HCT116 (cell line): Measurements from ENCODE around the gene LGI2.

Experiments used
- CTCF ChIP-seq, 3 experiments: fragments of 200-600 bp in 1 of 3; sonication (generic) in 1 of 3; IDR thresholded peaks in 2 of 3; conservative IDR thresholded peaks in 1 of 3; 2 replicates each; pipeline ENCODE4 v1.5.1; 2012 to 2017; ENCODE audit warnings: low read depth in 2 of 3, low read length in 2 of 3, antibody characterized with exemption in 1 of 3, borderline replicate concordance in 1 of 3, control low read depth in 1 of 3, mild to moderate bottlenecking in 1 of 3, mixed read lengths in 1 of 3, mixed run types in 1 of 3, moderate library complexity in 1 of 3; ENCODE audit not compliant: insufficient read depth in 1 of 3
- EZH2 ChIP-seq: fragments of 200-600 bp; sonication (generic); IDR thresholded peaks from 2 replicates; pipeline ENCODE4 v1.6.1; 2017; ENCODE audit warnings: antibody characterized with exemption, mixed run types
- EZH2phosphoT487 ChIP-seq: fragments of 200-600 bp; IDR thresholded peaks from 2 replicates; pipeline ENCODE4 v1.6.1; 2018; ENCODE audit warnings: antibody characterized with exemption, borderline replicate concordance
- TF ChIP-seq, protein P1 (sequence below): IDR thresholded peaks from 2 replicates; pipeline ENCODE4 v1.6.1; 2011; ENCODE audit warnings: mild to moderate bottlenecking, low read length, moderate library complexity; ENCODE audit not compliant: insufficient replicate concordance; ENCODE audit errors: extremely low read depth

DNA sequence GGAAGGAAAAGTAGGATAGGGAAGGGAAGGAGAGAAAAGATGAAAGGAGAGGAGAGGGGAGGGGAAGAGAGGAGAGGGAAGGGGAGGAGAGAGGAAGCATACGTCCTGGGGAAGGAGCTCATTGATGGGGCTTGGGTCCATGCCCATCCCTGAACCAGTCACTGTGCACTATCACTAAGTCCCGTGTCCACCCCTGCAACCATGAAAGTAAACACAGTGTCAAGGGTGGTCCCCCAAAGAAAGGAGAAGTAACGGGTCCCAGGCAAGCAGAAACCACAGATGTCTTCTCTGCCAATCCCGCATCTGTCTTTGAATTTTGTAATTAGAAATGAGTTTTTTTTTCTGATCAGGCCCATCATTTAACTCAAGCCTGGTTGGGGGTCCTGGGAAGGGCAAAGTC, 55.2 kb downstream of the LGI2 start:
- TF ChIP-seq CTCF (IDR thresholded peaks at IDR 0.05 in 2 of 3, conservative IDR thresholded peaks at IDR 0.05 in 1 of 3; ENCODE audit: borderline replicate concordance in 1 of 3, insufficient read depth in 1 of 3, low read depth in 2 of 3, low read length in 2 of 3) (no peak), EZH2phosphoT487 (no peak), EZH2 (no peak)
- TF ChIP-seq, protein P1, sequence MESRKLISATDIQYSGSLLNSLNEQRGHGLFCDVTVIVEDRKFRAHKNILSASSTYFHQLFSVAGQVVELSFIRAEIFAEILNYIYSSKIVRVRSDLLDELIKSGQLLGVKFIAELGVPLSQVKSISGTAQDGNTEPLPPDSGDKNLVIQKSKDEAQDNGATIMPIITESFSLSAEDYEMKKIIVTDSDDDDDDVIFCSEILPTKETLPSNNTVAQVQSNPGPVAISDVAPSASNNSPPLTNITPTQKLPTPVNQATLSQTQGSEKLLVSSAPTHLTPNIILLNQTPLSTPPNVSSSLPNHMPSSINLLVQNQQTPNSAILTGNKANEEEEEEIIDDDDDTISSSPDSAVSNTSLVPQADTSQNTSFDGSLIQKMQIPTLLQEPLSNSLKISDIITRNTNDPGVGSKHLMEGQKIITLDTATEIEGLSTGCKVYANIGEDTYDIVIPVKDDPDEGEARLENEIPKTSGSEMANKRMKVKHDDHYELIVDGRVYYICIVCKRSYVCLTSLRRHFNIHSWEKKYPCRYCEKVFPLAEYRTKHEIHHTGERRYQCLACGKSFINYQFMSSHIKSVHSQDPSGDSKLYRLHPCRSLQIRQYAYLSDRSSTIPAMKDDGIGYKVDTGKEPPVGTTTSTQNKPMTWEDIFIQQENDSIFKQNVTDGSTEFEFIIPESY, result no peak
